ENCODE data around the gene ACP4.

Gene ACP4

DNA sequence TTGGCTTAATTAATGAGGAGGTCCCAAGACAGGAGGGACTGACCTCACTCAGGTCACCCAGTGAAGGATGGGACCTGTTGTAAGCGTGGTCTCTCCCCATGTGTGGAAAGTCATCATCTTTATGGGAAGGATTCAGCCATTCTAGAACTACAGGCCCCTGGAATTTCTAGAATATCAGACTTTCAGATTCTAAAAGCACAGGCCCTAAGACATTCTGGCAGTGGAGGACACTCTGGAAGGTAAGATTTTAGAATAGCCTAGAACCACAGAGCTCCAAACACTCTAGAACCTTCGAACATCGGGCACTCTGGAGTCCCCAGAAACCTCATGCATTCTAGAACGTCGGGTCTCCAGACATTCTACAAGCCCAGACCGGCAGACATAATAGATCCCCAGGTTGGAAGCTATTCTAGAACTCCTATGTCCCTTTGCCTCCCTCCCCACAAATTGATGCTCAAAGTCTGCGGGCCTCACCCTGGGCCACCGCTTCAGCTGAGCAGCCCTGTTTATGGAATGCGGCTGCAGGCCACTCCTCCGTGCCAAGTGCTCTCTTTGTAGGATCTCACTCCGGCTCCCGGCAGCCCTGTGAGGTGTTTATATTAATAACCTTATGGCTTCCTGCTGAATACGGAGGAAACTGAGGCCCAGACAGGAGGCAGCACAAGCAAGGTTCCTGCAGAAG is 45.0 kb downstream of the ACP4 start:
- in situ Hi-C loops (cut with HindIII; ENCODE audit: low pct_ligation_motif_present, low sequenced_read_pairs), result no loop called here
- Histone ChIP-seq H3K27ac (no peak overlapping the region), H3K36me3 (replicated peaks) (no peaks in the 10 kb centered on the region), H3K4me3 (ENCODE audit: low read depth, low read length) (peak overlapping the region; percentile 60), H3K27me3 (replicated peaks) (no peaks in the 10 kb centered on the region)
- TF ChIP-seq, protein P1, sequence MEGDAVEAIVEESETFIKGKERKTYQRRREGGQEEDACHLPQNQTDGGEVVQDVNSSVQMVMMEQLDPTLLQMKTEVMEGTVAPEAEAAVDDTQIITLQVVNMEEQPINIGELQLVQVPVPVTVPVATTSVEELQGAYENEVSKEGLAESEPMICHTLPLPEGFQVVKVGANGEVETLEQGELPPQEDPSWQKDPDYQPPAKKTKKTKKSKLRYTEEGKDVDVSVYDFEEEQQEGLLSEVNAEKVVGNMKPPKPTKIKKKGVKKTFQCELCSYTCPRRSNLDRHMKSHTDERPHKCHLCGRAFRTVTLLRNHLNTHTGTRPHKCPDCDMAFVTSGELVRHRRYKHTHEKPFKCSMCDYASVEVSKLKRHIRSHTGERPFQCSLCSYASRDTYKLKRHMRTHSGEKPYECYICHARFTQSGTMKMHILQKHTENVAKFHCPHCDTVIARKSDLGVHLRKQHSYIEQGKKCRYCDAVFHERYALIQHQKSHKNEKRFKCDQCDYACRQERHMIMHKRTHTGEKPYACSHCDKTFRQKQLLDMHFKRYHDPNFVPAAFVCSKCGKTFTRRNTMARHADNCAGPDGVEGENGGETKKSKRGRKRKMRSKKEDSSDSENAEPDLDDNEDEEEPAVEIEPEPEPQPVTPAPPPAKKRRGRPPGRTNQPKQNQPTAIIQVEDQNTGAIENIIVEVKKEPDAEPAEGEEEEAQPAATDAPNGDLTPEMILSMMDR (IDR thresholded peaks at IDR 0.05; ENCODE audit: low read depth, low read length, missing control alignments), result no peak
- no peak for DNase-seq

DNA sequence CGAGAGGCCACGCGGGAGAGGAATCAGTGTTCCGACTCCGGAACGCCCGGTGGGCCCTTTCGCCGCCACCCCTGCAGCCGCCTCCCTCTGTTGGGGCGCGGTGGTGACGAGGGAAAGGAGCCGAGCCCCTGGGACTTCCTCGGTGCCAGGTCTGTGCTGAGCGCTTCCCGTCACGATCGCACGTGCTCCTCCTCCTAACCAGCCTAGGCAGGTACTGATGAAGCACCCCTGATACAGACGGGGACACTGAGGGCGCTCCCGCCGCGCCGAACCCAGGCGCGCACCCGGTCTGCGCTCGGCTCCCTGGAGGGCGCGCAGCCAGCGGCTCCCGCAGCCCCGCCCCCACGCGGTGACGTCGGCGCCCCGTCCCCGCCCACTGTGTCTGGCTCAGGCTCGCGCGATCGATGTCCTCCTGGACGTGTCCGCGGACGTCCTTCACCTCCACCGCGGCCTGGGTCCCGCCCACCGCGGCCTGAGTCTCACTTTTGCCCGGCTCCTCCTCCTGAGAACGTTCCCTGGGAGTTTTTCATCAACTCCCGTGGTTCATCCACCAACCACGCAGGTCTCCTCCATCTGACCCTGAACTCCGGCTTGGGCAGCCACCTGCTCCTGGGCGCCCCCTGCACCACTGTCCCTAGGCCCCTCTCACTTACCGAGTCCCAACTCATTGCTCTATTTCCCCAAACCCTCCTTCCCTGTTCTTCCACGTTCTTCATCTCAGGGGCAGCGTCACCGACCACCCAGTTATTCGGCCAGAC is 45.7 kb downstream of the ACP4 start:
- Histone ChIP-seq H3K36me3 (replicated peaks) (no peaks in the 10 kb centered on the region), H3K4me3 (ENCODE audit: low read depth, low read length) (peak overlapping the region; percentile 60), H3K27me3 (replicated peaks) (no peaks in the 10 kb centered on the region), H3K27ac (no peak overlapping the region)
- TF ChIP-seq, protein P1 (IDR thresholded peaks at IDR 0.05; ENCODE audit: low read depth, low read length, missing control alignments), result no peak
- in situ Hi-C loops (cut with HindIII; ENCODE audit: low pct_ligation_motif_present, low sequenced_read_pairs), result no loop called here
- peak; percentile 50 for DNase-seq

DNA sequence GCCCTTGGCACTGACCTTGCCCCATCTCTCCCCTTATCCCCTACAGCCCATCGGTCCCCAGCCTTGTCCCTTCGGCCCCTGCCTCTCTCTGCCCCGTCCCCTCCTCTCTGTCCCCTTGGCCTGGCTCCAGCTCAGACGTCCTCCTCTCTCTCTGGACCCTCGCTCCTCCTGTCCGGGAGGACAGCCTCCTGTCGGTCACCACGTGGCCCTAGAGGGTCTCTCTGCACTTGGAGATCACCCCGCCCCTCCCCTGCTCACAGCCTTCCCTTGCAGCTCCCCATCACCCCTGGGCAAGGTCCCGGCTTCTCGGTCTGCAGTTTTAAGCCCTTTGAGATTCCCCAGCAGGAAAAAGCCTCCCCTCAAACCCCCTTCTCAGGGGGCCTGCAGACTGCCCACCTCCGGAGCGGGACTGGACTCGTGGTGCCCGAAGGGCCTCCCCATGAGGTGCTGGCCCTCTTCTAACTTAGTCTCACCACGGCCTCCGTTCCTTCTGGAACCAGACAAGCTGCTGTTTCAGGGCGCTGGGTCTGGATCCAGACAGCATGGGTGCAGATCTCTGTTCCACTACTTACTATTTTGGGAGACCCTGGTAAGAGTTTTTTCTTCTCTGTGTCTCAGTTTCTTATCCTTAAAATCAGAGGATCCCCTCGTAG is 46.5 kb downstream of the ACP4 start:
- no peak for DNase-seq
- Histone ChIP-seq H3K27ac (no peak overlapping the region), H3K36me3 (replicated peaks) (no peaks in the 10 kb centered on the region), H3K27me3 (replicated peaks) (no peaks in the 10 kb centered on the region), H3K4me3 (ENCODE audit: low read depth, low read length) (no peak overlapping the region)
- TF ChIP-seq, protein P1 (IDR thresholded peaks at IDR 0.05; ENCODE audit: low read depth, low read length, missing control alignments), result no peak
- in situ Hi-C loops (cut with HindIII; ENCODE audit: low pct_ligation_motif_present, low sequenced_read_pairs), result no loop called here

DNA sequence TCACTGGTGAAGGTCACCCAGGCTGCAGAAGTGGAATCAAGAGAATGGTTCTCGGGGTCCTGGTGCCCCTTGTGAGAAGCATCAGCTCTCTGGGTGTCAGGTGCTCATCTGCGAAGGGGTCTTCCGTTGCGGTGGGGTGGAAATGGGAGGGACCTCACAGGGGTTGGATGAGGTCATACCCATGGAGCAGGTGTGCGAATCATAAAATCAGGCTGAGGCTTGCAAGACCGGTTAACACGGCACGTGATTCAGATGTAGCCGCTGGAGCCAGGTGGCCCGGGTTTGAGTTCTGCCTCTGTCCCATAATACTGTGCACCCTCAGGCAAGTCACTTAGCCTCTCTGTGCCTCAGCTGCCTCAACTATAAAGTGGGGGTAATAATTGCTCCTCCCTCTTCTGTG is 47.1 kb downstream of the ACP4 start:
- H3K27ac ChIP-seq, result no peak overlapping the region
- no peak for DNase-seq
- in situ Hi-C loops (cut with HindIII; ENCODE audit: low pct_ligation_motif_present, low sequenced_read_pairs), result no loop called here
- TF ChIP-seq, protein P1 (IDR thresholded peaks at IDR 0.05; ENCODE audit: low read depth, low read length, missing control alignments), result no peak
- no peaks in the 10 kb centered on the region for H3K27me3 ChIP-seq (replicated peaks)
- no peak overlapping the region for H3K4me3 ChIP-seq (ENCODE audit: low read depth, low read length)
- no peaks in the 10 kb centered on the region for H3K36me3 ChIP-seq (replicated peaks)

DNA sequence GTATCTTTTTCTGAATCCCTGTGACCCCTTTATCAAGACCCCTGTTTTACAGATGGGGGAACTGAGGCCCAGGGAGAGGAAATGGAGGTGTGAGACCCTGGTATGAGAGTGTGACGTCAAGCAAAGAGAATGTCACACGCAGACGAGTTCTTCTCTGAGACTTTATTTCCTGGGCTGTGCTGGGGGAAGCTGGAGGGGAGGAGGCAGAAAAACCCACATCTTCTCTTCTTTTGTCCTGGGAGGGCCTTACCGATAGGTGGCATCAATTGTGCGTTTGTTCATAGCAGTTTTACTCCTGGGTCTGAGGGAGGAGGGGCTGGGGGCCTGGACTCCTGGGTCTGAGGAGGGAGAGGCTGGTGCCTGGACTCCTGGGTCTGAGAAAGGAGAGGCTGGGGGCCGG is 48.0 kb downstream of the ACP4 start:
- in situ Hi-C loops (cut with HindIII; ENCODE audit: low pct_ligation_motif_present, low sequenced_read_pairs), result no loop called here
- DNase-seq, result no peak
- H3K36me3 ChIP-seq (replicated peaks), result no peaks in the 10 kb centered on the region
- H3K27me3 ChIP-seq (replicated peaks), result no peaks in the 10 kb centered on the region
- TF ChIP-seq, protein P1 (IDR thresholded peaks at IDR 0.05; ENCODE audit: low read depth, low read length, missing control alignments), result no peak
- no peak overlapping the region for H3K27ac ChIP-seq
- H3K4me3 ChIP-seq (ENCODE audit: low read depth, low read length), result no peak overlapping the region

All from brain microvascular endothelial cell (primary cell).